Fibroblast of skin of right quadriceps (primary cell): ENCODE results near the gene QTRT2.

Source experiments
- DNase-seq: peaks from one replicate; pipeline ENCODE4 v3.0.0-alpha.2; 2013

QTRT2 gene

DNA sequence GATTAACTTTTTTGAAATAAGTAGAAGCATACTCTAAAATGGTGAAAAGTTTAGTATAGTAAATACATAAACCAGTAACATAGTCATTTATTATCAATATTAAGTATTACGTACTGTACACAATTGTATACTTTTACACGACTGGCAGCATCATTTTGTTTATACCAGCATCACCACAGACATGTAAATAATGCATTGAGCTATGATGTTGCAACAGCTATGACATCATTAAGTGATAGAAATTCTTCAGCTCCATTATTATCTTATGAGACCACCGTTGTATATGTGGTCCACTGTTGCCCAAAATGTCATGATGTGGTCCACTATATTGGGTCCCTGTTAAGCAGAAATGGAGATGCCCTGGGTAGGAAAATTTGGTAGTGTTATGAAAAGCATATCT lies 71.0 kb downstream of the QTRT2 start:
- no peak for DNase-seq

DNA sequence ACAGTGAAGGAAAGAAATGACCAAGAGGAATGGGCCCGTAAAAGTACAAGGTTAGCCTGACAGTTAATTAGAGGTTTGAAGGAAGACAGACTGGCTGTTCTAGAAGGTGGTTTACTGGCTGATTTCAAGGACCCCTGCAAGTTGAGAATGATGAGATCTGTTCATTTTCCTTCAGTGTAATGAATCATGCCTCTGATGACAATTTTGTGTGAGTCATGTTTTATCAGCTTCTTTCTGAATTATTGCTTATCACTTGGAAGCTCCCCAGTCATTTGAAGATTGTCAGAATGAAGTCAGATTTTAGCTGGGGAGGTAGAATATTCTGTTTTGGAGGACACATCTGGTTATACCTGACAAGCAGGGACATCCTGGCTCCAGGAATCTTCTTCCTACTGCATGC lies 71.7 kb downstream of the QTRT2 start:
- peak; percentile 21 for DNase-seq

DNA sequence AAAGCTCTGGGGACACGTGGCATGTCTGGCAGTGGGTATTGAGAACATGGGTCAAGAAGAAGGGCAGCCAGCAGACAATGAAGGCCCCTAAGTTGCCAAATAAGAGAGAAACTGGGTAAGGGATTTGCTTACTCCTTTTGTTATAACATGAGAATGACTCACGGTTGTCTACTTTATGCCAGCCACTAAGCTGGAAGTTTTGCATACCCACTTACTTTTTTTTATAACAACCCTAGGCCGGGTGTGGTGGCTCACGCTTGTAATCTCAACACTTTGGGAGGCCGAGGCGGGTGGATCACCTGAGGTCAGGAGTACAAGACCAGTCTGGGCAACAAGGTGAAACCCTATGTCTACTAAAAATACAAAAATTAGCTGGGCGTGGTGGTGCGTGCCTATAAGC lies 72.3 kb downstream of the QTRT2 start:
- no peak for DNase-seq

DNA sequence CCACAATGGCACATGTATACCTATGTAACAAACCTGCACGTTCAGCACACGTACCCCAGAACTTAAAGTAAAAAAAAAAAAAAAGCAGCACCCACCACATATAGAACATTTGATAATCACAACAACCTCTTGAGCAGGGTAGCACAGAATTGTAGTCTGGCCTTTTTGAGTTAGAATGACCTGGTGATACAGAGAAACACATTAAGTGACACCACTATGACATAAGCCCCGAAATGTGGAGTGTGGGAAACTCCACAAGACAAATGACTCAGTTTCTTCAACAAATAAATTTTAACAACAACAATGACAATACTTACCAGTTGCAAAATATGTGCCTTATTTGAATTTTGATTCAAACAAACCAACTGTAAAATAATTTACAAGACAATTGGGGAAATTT lies 76.0 kb downstream of the QTRT2 start:
- DNase-seq = no peak

DNA sequence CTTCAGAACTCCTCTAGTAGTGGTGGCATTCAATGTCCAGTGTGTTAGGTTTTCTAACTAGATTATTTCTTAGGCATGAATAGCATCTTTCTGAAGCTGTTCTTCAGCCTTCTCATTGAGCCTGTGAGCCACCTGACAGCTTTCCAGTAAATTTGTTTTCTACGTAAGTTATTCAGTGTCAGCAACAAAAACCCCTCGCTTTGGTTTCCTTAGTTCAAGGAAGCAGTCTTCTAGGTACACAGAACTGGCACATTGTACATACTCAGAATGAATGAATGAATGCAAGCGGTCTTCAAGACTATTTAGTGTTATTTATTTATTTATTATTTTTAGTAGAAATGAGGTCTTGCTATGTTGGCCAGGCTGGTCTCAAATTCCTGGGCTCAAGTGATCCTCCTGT lies 77.4 kb downstream of the QTRT2 start:
- no peak for DNase-seq
